GM12891 (cell line): ENCODE measurements around the gene AGBL3.

Experiments
- DNase-seq: peaks from one replicate; pipeline ENCODE4 v3.0.0; 2011; ENCODE audit warnings: low spot score; ENCODE audit not compliant: insufficient read length
- FAIRE-seq: peaks from 2 replicates; lab custom pipeline; 2011; peaks lifted over from hg19 to GRCh38; lab: Jason Lieb, UNC
- PAX5 ChIP-seq: IDR thresholded peaks from 2 replicates; pipeline ENCODE4 v1.6.1; 2011; ENCODE audit warnings: low read length, moderate library complexity, mild to moderate bottlenecking; ENCODE audit not compliant: insufficient read depth, severe bottlenecking
- POLR2A ChIP-seq: IDR thresholded peaks from 2 replicates; pipeline ENCODE4 v1.6.1; 2011; ENCODE audit warnings: low read depth, low read length, control low read depth
- POLR2AphosphoS5 ChIP-seq: IDR thresholded peaks from 2 replicates; pipeline ENCODE4 v1.6.1; 2011; ENCODE audit warnings: low read depth, low read length, control low read depth
- POU2F2 ChIP-seq: IDR thresholded peaks from 2 replicates; pipeline ENCODE4 v1.6.1; 2011; ENCODE audit warnings: low read depth, mild to moderate bottlenecking, control low read depth, low read length, moderate library complexity
- SPI1 ChIP-seq: IDR thresholded peaks from 2 replicates; pipeline ENCODE4 v1.6.1; 2011; ENCODE audit warnings: low read depth, low read length, control low read depth
- TAF1 ChIP-seq: IDR thresholded peaks from 2 replicates; pipeline ENCODE4 v1.6.1; 2011; ENCODE audit warnings: low read depth, low read length, control low read depth

The AGBL3 gene

GRCh38 chr7:135074096-135074495 is 87.8 kb downstream of the AGBL3 start:
- FAIRE-seq (no peak), DNase-seq (no peak)
- TF ChIP-seq SPI1 (no peak), TAF1 (no peak), POLR2A (no peak), PAX5 (no peak), POLR2AphosphoS5 (no peak), POU2F2 (no peak)

DNA sequence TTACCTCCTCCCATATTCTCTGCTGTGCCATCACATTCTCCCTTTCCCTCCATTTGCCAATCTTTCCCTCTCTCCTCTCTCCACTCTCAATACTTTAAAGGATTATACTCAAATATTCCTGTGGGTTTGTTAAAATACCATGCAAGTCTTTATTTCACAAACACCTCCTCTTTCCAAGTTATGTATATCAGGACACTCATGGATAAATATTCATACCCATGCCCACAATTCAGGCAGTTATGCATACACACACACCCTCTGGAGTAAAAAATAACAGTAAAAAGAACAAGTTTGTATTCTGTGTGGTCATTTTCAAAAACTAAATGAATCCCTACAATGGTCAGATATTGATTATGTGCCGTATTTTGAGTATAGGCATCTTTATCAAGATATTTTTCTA is 88.2 kb downstream of the AGBL3 start:
- no peak for FAIRE-seq
- no peak for DNase-seq

DNA sequence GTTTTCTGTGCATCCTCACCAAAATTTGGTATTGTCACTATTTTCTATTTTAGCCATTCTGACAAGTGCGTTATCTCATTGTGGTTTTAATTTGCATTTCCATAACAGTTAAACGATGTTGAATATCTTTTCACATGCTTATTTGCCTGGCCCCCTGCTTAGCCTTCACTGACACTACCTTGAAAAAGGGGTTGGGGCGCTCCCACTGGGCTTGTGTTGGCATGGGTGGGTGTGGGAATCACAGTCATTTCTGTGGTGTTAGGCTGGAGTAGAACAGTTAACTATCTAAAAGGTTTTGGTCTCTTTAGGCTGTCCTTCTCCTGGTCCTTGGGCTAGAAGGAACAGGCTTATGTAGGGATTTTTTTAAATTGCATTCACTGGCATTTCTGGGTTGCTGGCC is 89.4 kb downstream of the AGBL3 start:
- FAIRE-seq (no peak), DNase-seq (no peak)

More for the DNA sequence above, 88.2 kb downstream of the AGBL3 start:
- TF ChIP-seq SPI1 (no peak), POU2F2 (no peak), POLR2A (no peak)

GRCh38 chr7:135076882-135077281 is 90.6 kb downstream of the AGBL3 start:
- no peak for TF ChIP-seq SPI1
- TF ChIP-seq PAX5, result no peak
- no peak for TF ChIP-seq POLR2AphosphoS5
- no peak for TF ChIP-seq POU2F2
- no peak for TF ChIP-seq TAF1
- TF ChIP-seq POLR2A, result no peak
- no peak for FAIRE-seq
- no peak for DNase-seq

More for the DNA sequence above, 89.4 kb downstream of the AGBL3 start:
- TF ChIP-seq PAX5 (no peak), SPI1 (no peak), POLR2AphosphoS5 (no peak), POLR2A (no peak), TAF1 (no peak), POU2F2 (no peak)

DNA sequence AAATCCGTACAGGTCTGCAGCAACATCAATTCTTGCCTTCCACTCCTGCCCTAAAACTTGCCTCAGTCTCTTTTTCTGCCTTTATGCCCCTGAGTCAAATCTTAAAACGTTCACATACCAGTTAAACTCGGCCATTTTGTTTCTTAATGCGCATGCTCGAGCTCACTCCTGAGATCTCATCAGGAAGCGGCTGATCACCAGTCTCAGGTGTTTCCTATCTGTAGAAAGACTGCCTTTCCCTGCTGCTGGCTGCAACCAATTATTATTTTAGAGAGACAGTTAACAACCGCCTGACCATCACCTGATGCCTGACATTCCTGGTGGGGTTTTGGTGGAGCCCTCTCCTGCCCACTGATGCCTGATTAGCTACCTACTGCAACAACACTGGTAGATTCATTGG is 91.3 kb downstream of the AGBL3 start:
- FAIRE-seq (no peak), DNase-seq (no peak)
- TF ChIP-seq POU2F2 (no peak), PAX5 (no peak), SPI1 (no peak), POLR2A (no peak)

DNA sequence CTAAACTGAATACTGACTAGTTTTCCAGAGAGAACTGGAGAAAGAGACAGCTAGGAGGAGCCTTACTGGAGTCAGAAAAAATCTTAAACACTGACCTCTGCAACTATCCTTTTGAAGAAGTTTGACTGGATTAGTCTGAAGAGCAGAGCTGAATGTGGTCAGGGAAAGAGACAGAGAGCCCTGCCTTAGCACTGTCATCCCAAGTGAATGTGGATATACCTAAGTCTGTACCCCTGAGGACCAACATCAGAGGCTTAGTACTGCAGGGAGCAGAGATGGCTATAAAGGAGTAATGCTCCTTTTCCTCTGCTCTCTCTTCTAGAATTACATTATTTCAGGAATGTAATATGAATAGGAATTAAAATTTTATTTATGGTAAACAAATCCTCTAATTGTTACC is 91.7 kb downstream of the AGBL3 start:
- DNase-seq (no peak), FAIRE-seq (no peak)
- TF ChIP-seq PAX5 (no peak), POLR2A (no peak)

GRCh38 chr7:135079068-135079467 is 92.8 kb downstream of the AGBL3 start:
- no peak for TF ChIP-seq POLR2AphosphoS5
- TF ChIP-seq TAF1, result no peak
- no peak for TF ChIP-seq POU2F2
- no peak for TF ChIP-seq PAX5
- no peak for TF ChIP-seq POLR2A
- no peak for TF ChIP-seq SPI1
- DNase-seq (no peak), FAIRE-seq (no peak)

DNA sequence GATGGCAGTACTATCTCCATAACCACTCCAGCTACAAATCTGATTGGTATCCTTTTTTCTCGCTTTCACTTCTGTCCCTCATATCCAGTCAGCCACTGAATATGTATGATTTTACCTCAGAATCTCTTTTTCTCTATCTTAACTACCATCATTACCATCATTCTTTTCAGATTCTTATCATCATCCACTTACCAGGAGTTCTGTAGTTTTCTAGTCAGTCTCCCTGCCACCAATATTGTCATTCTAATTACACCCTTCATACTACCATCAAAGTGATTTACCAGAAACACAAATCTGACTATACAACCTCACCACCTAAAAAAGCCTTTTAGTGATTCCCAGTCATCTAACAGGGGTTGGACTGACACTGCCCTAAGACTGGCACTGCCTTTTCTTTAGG is 96.7 kb downstream of the AGBL3 start:
- TF ChIP-seq POU2F2 (no peak), POLR2A (no peak), TAF1 (no peak), PAX5 (no peak), POLR2AphosphoS5 (no peak), SPI1 (no peak)
- FAIRE-seq, result peak; percentile 5
- DNase-seq, result no peak

DNA sequence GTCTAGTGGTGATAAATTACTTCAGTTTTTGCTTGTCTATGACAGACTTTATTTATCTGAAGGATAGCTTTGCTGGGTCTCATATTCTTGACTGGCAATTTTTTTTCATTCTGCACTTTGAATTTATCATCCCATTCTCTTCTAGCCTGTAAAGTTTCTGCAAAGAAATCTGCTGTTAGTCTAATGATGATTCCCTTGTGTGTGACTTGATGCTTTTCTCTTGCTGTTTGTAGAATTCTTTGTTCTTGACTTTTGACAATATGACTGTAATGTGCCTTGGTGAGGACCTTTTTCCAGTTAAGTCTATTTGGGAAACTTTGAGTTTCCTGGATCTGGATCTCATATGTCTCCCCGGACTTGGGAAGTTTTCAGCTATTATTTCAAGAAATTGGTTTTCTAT is 102.3 kb downstream of the AGBL3 start:
- FAIRE-seq (no peak), DNase-seq (no peak)
- TF ChIP-seq POLR2AphosphoS5 (no peak), SPI1 (no peak), TAF1 (no peak), PAX5 (no peak), POLR2A (no peak), POU2F2 (no peak)

DNA sequence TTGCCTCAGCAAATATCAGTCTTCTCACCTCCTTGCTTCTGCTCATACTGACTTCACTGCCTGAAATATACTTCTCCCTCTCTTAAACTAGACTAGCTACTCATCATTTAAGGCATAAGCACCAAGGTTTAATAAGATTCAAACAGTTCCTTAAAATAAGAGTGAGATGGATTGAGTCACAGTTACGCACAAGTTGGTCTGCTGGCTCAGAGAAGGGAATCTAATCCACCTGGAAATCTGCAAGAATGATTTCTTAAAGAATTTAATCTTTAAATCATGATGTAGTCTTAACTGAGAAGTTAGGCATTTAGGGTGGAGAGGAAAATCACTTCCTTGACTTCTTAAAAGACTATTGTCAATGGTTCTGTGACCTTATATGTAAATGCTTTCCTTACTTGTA is 105.4 kb downstream of the AGBL3 start:
- DNase-seq (no peak), FAIRE-seq (no peak)
- TF ChIP-seq PAX5 (no peak), TAF1 (no peak), POU2F2 (no peak), POLR2AphosphoS5 (no peak), POLR2A (no peak), SPI1 (no peak)
